K562 treated with DMSO at 1 percent for 48 hours (cell line): ENCODE results near the gene FAM83D. TPM values are rescaled to one million over a fixed set of nuclear protein-coding genes. Genes with fewer than 3 reads are reported as not detected.

Experiments used
- total RNA-seq: library from RNA; unstranded; fragments of 300-600 nt; gene quantifications from 2 replicates; pipeline ENCODE4 v1.2.3, GENCODE V29; 2022; ENCODE audit warnings: low replicate concordance; ENCODE audit errors: extremely low read depth

The FAM83D gene, protein sequence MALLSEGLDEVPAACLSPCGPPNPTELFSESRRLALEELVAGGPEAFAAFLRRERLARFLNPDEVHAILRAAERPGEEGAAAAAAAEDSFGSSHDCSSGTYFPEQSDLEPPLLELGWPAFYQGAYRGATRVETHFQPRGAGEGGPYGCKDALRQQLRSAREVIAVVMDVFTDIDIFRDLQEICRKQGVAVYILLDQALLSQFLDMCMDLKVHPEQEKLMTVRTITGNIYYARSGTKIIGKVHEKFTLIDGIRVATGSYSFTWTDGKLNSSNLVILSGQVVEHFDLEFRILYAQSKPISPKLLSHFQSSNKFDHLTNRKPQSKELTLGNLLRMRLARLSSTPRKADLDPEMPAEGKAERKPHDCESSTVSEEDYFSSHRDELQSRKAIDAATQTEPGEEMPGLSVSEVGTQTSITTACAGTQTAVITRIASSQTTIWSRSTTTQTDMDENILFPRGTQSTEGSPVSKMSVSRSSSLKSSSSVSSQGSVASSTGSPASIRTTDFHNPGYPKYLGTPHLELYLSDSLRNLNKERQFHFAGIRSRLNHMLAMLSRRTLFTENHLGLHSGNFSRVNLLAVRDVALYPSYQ
- total RNA-seq, result not detected in 2 replicates

DNA sequence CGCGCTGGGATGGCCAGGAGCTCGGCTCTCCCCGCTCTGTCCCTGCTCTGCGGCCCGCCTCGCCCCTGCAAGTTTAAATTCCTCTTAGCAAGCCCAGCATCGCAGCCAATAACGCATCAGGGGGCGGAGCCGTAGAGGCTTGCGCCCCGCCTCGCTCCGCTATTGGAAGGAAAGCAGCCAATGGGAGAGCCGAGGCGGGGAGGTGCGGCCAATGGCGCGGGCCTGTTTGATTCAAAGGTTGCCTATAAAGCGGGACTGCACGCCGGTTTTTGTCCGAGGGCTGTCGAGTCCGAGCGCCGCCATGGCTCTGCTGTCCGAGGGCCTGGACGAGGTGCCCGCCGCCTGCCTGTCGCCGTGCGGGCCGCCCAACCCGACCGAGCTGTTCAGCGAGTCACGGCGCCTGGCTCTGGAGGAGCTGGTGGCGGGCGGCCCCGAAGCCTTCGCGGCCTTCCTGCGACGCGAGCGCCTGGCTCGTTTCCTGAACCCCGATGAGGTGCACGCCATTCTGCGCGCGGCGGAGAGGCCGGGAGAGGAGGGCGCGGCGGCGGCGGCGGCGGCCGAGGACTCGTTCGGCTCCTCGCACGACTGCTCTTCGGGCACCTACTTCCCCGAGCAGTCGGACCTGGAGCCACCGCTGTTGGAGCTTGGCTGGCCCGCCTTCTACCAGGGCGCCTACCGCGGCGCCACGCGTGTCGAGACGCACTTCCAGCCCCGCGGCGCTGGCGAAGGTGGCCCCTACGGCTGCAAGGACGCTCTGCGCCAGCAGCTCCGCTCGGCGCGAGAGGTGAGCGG is at the start of gene FAM83D:
Gene FAM83D (plus strand): TSS at position 276 of the 792 bp plus-strand sequence. CDS start 26 bp downstream, at position 302.

DNA sequence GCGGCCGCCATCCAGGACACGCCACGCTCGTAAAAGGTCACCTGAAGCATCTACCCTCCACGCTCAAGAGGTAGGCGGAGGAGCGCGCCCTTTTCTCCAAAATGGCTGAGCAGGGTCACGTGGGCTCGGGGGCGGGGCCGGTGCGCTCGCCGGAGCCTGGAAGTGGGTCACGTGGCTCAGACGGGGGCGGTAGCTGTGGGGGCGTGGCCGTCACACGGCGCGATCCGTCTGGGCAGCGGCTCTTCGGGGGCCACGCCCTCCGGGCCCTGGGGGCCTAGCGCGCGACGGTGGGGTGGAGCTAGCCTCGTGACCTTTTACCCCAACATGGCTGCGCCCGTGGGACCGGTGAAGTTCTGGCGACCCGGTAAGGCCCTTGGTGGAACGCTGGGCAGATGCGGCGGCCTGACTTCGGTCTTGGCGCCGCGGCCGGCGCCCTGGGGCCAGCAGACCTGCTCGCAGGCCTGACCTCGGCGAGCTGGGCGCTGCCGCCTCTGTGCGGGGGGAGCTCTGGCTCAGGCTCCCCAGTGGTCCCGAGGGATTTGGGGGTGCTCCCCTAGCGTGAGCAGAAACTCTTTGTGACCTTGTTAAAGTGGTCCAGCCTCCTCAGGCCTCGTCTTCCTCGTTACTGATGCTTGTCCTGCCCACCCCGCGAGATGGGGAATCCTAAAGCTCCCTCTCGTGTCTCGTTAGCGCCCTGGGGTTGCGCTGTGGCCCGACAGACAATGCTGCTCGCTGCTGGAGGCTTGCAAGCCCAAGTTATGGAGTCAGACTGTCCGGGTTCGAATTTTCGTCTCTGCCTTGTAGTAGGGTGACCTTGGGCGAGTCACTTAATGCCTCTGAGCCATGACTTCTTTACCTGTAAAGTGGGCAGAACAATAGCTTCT is 36.1 kb downstream of the FAM83D start, which contains the start of gene DHX35:
Gene DHX35 (plus strand): TSS at position 301 of the 884 bp plus-strand sequence. CDS start 24 bp downstream, at position 325.

Other genes starting within 250 kb of the FAM83D start
- not detected in 2 replicates for gene SLC32A1, start 201.9 kb upstream of the FAM83D start, total RNA-seq
- not detected in 2 replicates for gene ACTR5, start 178.0 kb upstream of the FAM83D start, total RNA-seq
- gene PPP1R16B, start 120.7 kb upstream of the FAM83D start, total RNA-seq, result not detected in 2 replicates
- gene DHX35, start 35.9 kb downstream of the FAM83D start, total RNA-seq, result not detected in 2 replicates